ENCODE results near the gene MAN1B1.

DNA sequence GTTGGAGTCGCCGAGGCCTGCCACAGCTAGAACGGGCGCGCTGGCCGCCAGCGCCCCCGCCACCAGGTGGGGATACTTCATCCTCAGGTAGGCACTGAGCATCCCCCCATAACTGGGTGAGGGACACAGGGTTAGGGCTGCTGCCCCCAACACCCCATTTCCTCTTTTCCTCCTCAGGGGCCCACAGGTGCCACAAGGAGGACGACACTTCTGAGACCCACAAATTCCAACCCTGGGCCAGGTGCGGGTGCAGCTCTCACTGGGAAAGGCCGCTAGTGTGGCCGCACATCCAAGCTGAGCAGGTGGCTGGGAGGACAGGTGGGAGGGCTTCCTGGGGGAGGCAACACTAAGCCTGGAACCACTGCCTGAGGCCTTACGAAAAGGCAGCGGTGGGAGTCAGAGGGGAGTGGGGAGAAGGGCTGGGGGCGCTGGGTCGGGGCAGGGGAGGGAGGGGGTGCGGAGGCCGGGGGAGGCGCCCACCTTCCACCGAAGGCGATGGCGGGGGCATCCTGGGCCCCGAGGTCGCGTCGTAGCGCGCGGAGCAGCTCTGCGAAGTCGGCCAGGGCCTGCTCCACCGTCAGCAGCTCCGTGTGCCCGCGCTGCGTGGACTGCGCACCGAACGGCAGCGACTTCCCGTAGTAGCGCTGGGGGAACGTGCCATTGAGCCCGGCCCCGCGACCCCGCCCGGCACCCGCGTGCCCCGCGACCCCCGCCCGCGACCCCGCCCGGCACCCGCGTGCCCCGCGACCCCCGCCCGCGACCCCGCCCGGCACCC is 26.8 kb downstream of the MAN1B1 start:
- TF ChIP-seq, protein P1, sequence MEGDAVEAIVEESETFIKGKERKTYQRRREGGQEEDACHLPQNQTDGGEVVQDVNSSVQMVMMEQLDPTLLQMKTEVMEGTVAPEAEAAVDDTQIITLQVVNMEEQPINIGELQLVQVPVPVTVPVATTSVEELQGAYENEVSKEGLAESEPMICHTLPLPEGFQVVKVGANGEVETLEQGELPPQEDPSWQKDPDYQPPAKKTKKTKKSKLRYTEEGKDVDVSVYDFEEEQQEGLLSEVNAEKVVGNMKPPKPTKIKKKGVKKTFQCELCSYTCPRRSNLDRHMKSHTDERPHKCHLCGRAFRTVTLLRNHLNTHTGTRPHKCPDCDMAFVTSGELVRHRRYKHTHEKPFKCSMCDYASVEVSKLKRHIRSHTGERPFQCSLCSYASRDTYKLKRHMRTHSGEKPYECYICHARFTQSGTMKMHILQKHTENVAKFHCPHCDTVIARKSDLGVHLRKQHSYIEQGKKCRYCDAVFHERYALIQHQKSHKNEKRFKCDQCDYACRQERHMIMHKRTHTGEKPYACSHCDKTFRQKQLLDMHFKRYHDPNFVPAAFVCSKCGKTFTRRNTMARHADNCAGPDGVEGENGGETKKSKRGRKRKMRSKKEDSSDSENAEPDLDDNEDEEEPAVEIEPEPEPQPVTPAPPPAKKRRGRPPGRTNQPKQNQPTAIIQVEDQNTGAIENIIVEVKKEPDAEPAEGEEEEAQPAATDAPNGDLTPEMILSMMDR (IDR thresholded peaks at IDR 0.05): no peak
- TF ChIP-seq POLR2A (IDR thresholded peaks at IDR 0.05): no peak
- no peak for TF ChIP-seq POLR2AphosphoS5 (IDR thresholded peaks at IDR 0.05)
